IMR-90 (cell line): ENCODE results near the gene WNT9B.

Source experiments
- BHLHE40 ChIP-seq: fragments of 150-350 bp; IDR thresholded peaks from 2 replicates; pipeline ENCODE4 v1.6.1; 2016; ENCODE audit warnings: mild to moderate bottlenecking, low read depth, low read length
- CEBPB ChIP-seq: IDR thresholded peaks from 2 replicates; pipeline ENCODE4 v1.6.1; 2012; ENCODE audit warnings: low read depth, low read length, improper control_type of control experiment
- CHD1 ChIP-seq: IDR thresholded peaks from 2 replicates; pipeline ENCODE4 v1.6.1; 2012; ENCODE audit warnings: low read depth, low read length, improper control_type of control experiment
- MXI1 ChIP-seq: IDR thresholded peaks from 2 replicates; pipeline ENCODE4 v1.6.1; 2012; ENCODE audit warnings: low read depth, mild to moderate bottlenecking, low read length, moderate library complexity, borderline replicate concordance
- POLR2A ChIP-seq: IDR thresholded peaks from 2 replicates; pipeline ENCODE4 v1.6.1; 2012; ENCODE audit warnings: mild to moderate bottlenecking, low read depth, low read length
- RAD21 ChIP-seq: IDR thresholded peaks from 2 replicates; pipeline ENCODE4 v1.6.1; 2012; ENCODE audit warnings: low read length, improper control_type of control experiment
- RCOR1 ChIP-seq: IDR thresholded peaks from 2 replicates; pipeline ENCODE4 v1.6.1; 2012; ENCODE audit warnings: mild to moderate bottlenecking, low read length, improper control_type of control experiment; ENCODE audit not compliant: insufficient replicate concordance
- RFX5 ChIP-seq: IDR thresholded peaks from 2 replicates; pipeline ENCODE4 v1.8.0; 2012; ENCODE audit warnings: low read depth, mild to moderate bottlenecking, low read length, moderate library complexity
- SMC3 ChIP-seq: fragments of 150-350 bp; IDR thresholded peaks from 2 replicates; pipeline ENCODE4 v1.6.1; 2016; ENCODE audit warnings: low read depth, mild to moderate bottlenecking, antibody characterized with exemption, low read length, moderate library complexity
- TF ChIP-seq, protein P1 (sequence below): conservative IDR thresholded peaks from 2 replicates; pipeline ENCODE4 v1.5.1; 2012; ENCODE audit warnings: mild to moderate bottlenecking, low read depth, low read length, improper control_type of control experiment
- TF ChIP-seq, protein P2 (sequence below): fragments of 150-350 bp; IDR thresholded peaks from 2 replicates; pipeline ENCODE4 v1.6.1; 2017; ENCODE audit warnings: mild to moderate bottlenecking, antibody characterized with exemption, low read length, low read depth

DNA sequence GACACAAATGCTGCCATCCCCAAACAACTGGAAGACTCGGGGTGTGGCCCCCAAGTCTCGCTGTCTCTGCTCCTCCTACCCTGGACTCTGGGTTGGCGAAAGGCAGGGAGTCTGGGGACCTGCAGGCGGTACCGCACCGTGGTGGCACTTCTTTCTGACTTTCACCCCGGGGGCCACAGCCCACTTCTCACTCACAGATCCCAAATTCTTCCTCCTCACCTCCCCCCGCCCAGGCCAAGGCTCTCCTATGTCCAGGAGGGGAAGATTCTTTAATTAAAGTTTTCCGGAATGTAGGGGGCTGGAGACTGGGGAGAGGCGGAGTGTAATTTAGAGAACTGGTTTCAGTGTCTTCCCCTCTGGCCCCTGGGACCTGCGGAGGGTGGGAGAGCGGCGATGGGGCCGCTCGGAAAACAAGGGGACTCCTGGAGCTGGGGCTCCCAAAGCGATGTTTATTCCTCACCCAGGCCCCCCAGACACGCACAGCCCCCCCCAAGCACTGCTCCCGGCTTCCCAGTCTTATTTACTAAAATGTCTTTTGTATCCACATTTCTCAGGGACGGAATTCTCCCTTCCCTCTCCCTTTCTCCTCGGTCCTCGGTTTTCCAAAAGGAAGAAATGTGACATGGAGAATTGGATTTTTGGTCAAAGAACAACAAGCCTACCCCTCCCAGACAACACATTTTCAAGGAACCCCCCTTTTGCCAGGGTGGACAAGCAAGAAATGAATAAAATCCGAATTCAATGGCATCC, 34.1 kb upstream of the WNT9B start:
- TF ChIP-seq, protein P1, sequence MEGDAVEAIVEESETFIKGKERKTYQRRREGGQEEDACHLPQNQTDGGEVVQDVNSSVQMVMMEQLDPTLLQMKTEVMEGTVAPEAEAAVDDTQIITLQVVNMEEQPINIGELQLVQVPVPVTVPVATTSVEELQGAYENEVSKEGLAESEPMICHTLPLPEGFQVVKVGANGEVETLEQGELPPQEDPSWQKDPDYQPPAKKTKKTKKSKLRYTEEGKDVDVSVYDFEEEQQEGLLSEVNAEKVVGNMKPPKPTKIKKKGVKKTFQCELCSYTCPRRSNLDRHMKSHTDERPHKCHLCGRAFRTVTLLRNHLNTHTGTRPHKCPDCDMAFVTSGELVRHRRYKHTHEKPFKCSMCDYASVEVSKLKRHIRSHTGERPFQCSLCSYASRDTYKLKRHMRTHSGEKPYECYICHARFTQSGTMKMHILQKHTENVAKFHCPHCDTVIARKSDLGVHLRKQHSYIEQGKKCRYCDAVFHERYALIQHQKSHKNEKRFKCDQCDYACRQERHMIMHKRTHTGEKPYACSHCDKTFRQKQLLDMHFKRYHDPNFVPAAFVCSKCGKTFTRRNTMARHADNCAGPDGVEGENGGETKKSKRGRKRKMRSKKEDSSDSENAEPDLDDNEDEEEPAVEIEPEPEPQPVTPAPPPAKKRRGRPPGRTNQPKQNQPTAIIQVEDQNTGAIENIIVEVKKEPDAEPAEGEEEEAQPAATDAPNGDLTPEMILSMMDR, result no peak
- no peak for TF ChIP-seq POLR2A
- no peak for TF ChIP-seq RAD21
- TF ChIP-seq, protein P2, sequence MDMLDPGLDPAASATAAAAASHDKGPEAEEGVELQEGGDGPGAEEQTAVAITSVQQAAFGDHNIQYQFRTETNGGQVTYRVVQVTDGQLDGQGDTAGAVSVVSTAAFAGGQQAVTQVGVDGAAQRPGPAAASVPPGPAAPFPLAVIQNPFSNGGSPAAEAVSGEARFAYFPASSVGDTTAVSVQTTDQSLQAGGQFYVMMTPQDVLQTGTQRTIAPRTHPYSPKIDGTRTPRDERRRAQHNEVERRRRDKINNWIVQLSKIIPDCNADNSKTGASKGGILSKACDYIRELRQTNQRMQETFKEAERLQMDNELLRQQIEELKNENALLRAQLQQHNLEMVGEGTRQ, result no peak
- TF ChIP-seq CHD1, result no peak
- no peak for TF ChIP-seq SMC3
- no peak for TF ChIP-seq MXI1
- no peak for TF ChIP-seq CEBPB
- no peak for TF ChIP-seq RCOR1
- TF ChIP-seq BHLHE40, result no peak
- TF ChIP-seq RFX5, result no peak
